Fibroblast of the aortic adventitia (primary cell): ENCODE measurements around the gene BRI3BP. TPM values are rescaled to one million over a fixed set of nuclear protein-coding genes. Genes with fewer than 3 reads are reported as not detected.
"Not testable (repeated sequence)": the region's sequence is repeated elsewhere in the genome, so short reads cannot be mapped to it uniquely, and the experiment has no call there.

Experiments used
- DNase-seq: peaks from one replicate; pipeline ENCODE4 v3.0.0-alpha.2; 2010; ENCODE audit warnings: low read depth
- H3K4me3 ChIP-seq: 2 replicates; pipeline ENCODE4 v1.5.1; 2011; ENCODE audit warnings: low read depth, mild to moderate bottlenecking, control low read depth, low read length, moderate library complexity
- total RNA-seq: library from RNA; depleted of rRNA; stranded (reverse); fragments of >200 nt; gene quantifications from 2 replicates; pipeline ENCODE4 v1.2.3, GENCODE V29; 2012; ENCODE audit warnings: low replicate concordance
- TF ChIP-seq, protein P1 (sequence below): IDR thresholded peaks from 2 replicates; pipeline ENCODE4 v1.5.1; 2011; ENCODE audit warnings: mild to moderate bottlenecking, low read length, control low read depth, inconsistent platforms; ENCODE audit not compliant: insufficient read depth

Gene BRI3BP
- total RNA-seq, 1 donor, result 6.1 TPM

DNA sequence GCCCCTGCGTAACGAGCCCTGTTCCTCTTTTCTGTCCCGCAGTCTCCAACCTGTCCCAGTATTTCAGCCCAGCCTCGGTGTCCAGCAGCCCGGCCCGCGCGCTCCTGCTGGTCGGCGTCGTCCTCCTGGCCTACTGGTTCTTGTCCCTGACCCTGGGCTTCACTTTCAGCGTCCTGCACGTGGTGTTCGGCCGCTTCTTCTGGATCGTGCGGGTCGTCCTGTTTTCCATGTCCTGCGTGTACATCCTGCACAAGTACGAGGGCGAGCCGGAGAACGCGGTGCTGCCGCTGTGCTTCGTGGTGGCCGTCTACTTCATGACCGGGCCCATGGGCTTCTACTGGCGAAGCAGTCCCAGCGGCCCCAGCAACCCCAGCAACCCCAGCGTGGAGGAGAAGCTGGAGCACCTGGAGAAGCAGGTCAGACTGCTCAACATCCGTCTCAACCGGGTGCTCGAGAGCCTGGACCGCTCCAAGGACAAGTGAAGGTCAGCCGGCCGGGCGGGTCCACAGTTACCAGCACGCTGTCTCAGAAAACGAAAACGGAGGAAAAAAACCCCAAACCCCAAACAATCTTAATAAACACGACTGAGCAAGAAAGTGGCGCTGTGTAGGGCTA is 31.6 kb downstream of the BRI3BP start:
- TF ChIP-seq, protein P1, sequence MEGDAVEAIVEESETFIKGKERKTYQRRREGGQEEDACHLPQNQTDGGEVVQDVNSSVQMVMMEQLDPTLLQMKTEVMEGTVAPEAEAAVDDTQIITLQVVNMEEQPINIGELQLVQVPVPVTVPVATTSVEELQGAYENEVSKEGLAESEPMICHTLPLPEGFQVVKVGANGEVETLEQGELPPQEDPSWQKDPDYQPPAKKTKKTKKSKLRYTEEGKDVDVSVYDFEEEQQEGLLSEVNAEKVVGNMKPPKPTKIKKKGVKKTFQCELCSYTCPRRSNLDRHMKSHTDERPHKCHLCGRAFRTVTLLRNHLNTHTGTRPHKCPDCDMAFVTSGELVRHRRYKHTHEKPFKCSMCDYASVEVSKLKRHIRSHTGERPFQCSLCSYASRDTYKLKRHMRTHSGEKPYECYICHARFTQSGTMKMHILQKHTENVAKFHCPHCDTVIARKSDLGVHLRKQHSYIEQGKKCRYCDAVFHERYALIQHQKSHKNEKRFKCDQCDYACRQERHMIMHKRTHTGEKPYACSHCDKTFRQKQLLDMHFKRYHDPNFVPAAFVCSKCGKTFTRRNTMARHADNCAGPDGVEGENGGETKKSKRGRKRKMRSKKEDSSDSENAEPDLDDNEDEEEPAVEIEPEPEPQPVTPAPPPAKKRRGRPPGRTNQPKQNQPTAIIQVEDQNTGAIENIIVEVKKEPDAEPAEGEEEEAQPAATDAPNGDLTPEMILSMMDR, result no peak
- DNase-seq, result no peak
- no peak overlapping the region for H3K4me3 ChIP-seq

DNA sequence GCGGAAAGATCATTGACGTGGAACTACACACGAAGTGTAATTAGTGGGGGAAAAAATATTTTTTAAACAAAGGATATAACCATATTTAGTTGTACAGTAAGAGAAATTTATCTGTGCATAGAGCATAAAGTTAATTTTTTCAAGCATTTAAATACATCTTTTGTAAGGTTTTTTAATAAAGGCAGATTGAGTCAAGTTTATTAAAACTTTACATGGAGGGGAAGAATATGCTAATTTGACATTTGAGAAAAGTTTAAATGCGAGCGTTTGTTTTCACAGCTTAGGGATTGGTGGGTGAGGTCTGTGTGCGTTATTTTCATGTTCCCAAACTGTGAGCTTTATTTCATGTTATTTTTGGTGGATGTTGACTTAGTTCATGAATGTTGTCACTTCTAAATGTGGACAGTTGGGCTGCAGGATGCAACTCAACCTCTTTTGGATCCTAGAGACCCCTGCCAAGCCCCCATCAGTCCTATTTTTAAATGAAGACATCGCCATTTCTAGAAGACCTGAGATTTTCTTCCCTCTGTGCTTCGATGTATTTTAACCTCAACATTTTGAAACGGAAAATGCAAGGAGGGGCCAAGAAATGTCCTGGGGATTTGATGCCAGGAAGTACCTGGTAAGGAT is 32.3 kb downstream of the BRI3BP start:
- H3K4me3 ChIP-seq, result no peak overlapping the region
- TF ChIP-seq, protein P1, result no peak
- no peak for DNase-seq

DNA sequence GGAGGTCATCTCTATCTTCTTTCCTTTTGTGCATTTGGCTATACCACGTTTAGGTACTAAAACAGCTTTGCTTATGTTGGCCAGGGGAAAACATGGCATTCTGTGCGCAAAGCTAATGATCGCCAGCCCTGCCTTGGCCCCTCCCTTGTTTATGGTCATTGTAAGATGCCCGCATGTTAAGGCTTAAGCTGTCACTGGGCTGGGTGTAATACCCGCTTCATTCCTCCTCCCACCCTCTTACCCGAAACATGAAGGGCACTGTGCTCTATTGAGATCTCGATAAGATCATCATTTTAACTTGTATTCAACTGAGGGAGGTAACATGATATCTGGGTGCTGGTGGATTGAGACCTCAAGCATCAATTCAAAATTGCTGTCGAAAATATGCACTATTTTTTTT is 34.7 kb downstream of the BRI3BP start:
- TF ChIP-seq, protein P1, result no peak
- no peak overlapping the region for H3K4me3 ChIP-seq
- no peak for DNase-seq

DNA sequence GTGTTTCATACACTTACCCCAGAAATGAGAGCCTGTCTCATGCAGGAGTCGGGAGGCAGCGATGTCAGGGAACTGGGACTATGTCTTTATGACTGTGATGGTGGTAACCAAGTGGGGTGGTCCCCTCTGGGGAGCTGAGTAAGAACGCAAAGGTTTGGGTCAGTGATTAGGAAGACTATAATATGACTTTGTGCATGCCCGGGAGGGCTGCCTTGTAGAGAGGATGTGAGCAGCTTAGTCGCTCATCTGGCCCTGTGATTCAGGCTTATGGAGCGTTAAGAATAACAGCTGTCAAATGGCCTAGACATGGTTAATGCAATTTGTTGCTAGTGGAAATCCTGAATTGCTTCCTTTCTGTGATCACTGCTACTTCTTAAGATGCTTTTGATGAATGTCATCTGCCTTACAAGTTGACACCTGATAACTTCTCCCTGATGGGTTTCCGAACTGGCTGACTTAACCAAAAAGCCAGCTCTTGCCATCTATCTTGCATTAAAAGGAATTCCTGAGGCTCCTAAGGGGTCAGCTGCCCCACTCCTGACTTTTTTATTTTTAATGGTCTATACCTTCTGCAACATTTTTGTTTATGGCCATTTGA is 36.4 kb downstream of the BRI3BP start:
- no peak for DNase-seq
- TF ChIP-seq, protein P1, result no peak
- no peak overlapping the region for H3K4me3 ChIP-seq

DNA sequence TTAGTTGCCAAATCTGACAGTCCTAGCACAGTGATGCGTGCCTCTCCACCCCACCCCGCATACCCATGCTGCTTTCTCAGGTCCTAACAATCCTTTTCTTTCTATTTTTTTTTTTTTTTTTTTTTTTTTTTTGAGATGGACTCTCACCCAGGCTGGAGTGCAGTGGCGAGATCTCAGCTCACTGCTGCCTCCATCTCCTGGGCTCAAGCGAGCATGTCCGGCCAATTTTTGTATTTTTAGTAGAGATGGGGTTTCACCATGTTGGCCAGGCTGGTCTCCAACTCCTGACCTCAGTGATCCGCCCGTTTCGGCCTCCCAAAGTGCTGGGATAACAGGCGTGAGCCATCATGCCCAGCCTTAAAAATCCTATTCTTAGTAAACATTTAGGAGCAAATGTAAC is 38.0 kb downstream of the BRI3BP start:
- not testable (repeated sequence) for DNase-seq

DNA sequence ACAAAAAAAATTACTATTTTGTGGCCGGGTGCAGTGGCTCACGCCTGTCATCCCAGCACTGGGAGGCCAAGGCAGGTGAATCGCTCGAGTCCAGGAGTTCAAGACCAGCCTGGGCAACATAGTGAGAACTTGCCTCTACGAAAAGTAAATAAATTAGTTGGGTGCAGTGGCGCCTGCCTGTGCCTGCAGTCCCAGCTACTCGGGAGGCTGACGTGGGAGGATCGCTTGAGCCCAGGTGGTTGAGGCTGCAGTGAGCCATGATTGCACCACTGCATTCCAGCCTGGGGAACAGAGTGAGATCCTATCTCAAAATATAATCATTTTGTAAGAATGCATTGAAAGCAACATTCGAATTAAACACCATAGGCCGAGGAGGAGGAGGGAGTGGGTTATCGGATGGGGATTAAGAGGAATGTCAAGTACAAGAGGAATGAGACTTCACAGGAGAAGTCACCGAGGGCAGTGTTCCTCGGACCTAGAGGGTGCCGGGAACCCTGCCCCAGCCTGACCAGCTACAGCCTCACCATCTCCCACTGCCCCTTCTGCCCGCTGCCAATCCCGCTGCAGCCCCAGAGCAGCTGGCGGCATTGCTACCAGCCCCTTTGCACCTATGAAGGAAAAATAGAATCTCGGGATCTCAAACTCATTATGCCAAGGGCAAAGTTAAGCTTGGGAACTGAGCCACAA is 39.2 kb downstream of the BRI3BP start:
- TF ChIP-seq, protein P1, result no peak
- H3K4me3 ChIP-seq, result no peak overlapping the region
- no peak for DNase-seq

More for the DNA sequence above, 38.0 kb downstream of the BRI3BP start:
- not testable (repeated sequence) for H3K4me3 ChIP-seq

DNA sequence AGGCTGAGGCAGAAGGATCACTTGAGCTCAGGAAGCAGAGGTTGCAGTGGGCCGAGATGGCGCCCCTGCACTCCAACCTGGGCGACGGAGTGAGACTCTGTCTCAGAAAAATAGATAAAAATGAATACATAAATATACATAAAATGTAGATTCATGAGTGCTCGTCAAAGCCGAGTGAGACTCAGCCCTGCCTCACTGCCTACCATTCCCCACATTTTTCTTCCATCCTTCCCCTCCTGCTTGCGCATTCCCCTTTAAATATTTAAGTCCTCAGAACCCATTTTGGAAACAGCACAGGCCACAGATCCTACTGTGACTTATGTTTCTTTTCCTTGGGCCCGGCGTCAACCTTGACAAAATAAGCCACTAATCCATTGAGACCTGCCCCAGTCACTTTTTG is 39.8 kb downstream of the BRI3BP start:
- no peak for DNase-seq
- TF ChIP-seq, protein P1, result no peak
- no peak overlapping the region for H3K4me3 ChIP-seq
